Lower lobe of right lung (tissue), 2 donors: ENCODE data around the gene SYT17. TPM values are rescaled to one million over a fixed set of nuclear protein-coding genes. Genes with fewer than 3 reads are reported as not detected.

ENCODE experiments used
- ATAC-seq, 2 donors: fragments of 200-7000 bp; cut with Tn5 transposase; one replicate each; pipeline ENCODE4 v1.9.1; 2020 to 2022; ENCODE audit warnings: mild to moderate bottlenecking in 2 of 2, moderate library complexity in 2 of 2
- DNase-seq: peaks from one replicate; pipeline ENCODE4 v3.0.0-alpha.2; 2020
- H3K27ac ChIP-seq: fragments of 200-600 bp; one replicate; pipeline ENCODE4 v1.8.0; 2022
- H3K27me3 ChIP-seq: fragments of 200-600 bp; one replicate; pipeline ENCODE4 v1.8.0; 2022; ENCODE audit warnings: low read depth
- H3K36me3 ChIP-seq: fragments of 200-600 bp; one replicate; pipeline ENCODE4 v1.8.0; 2022; ENCODE audit warnings: mild to moderate bottlenecking
- H3K4me1 ChIP-seq: fragments of 200-600 bp; one replicate; pipeline ENCODE4 v1.8.0; 2022
- H3K4me3 ChIP-seq: fragments of 200-600 bp; one replicate; pipeline ENCODE4 v1.8.0; 2022; ENCODE audit warnings: mild to moderate bottlenecking
- H3K9me3 ChIP-seq: fragments of 200-600 bp; one replicate; pipeline ENCODE4 v1.8.0; 2022
- CTCF ChIP-seq: fragments of 200-600 bp; IDR thresholded peaks from one replicate; pipeline ENCODE4 v1.8.0; 2022; ENCODE audit warnings: antibody characterized with exemption, mild to moderate bottlenecking
- intact Hi-C: fragments of 100-400 bp; cut with DNase I; formaldehyde crosslinking; loops from one replicate; pipeline ENCODE4 v1.11.0; 2022
- total RNA-seq: library from RNA; stranded (reverse); fragmentation: NEBNext Ultra II Directional; extraction: Animal tissue kit (Norgen Biotek cat#: 25700); gene quantifications from one replicate; pipeline ENCODE4 v1.2.1, GENCODE V29; 2021
- donor health status: DM: no; HTN: yes; CAD: no; lungs with severe emphysema.

SYT17 gene
- total RNA-seq, 1 donor from 2014 or later: 11.8 TPM

- no peak for TF ChIP-seq CTCF
- Histone ChIP-seq H3K9me3 (peaks cover 14% of the 10 kb centered on the region), H3K36me3 (no peaks in the 10 kb centered on the region), H3K4me1 (no peaks in the 10 kb centered on the region), H3K27ac (no peak overlapping the region), H3K27me3 (no peaks in the 10 kb centered on the region), H3K4me3 (no peak overlapping the region)
- DNase-seq (no peak), ATAC-seq (peak; percentile 29 to 45)
- intact Hi-C loops: no loop called here
Measured at GRCh38 chr16:19236561-19237209, 68.6 kb downstream of the SYT17 start.

GRCh38 chr16:19238406-19238805, 70.4 kb downstream of the SYT17 start:
- intact Hi-C loops: no loop called here
- Histone ChIP-seq H3K4me3 (no peak overlapping the region), H3K9me3 (peaks cover 14% of the 10 kb centered on the region), H3K4me1 (no peaks in the 10 kb centered on the region), H3K27me3 (no peaks in the 10 kb centered on the region), H3K27ac (no peak overlapping the region), H3K36me3 (no peaks in the 10 kb centered on the region)
- DNase-seq (no peak), ATAC-seq (no peak)
- TF ChIP-seq CTCF: no peak

- TF ChIP-seq CTCF: no peak
- no peak for ATAC-seq
- H3K27me3 ChIP-seq: no peaks in the 10 kb centered on the region
- no peaks in the 10 kb centered on the region for H3K36me3 ChIP-seq
- no peak overlapping the region for H3K27ac ChIP-seq
- no peaks in the 10 kb centered on the region for H3K4me1 ChIP-seq
- no peak overlapping the region for H3K4me3 ChIP-seq
- intact Hi-C loops: no loop called here
- DNase-seq: no peak
- peaks cover 14% of the 10 kb centered on the region for H3K9me3 ChIP-seq
Measured at GRCh38 chr16:19239511-19240155, 71.6 kb downstream of the SYT17 start.

GRCh38 chr16:19240494-19240893, 72.5 kb downstream of the SYT17 start:
- Histone ChIP-seq H3K4me3 (no peak overlapping the region), H3K36me3 (no peaks in the 10 kb centered on the region), H3K27ac (no peak overlapping the region), H3K4me1 (no peaks in the 10 kb centered on the region), H3K27me3 (no peaks in the 10 kb centered on the region), H3K9me3 (peaks cover 5% of the 10 kb centered on the region)
- no peak for ATAC-seq
- intact Hi-C loops: no loop called here
- no peak for TF ChIP-seq CTCF
- no peak for DNase-seq

- H3K27ac ChIP-seq: no peak overlapping the region
- no peak for TF ChIP-seq CTCF
- H3K4me1 ChIP-seq: no peaks in the 10 kb centered on the region
- no peaks in the 10 kb centered on the region for H3K36me3 ChIP-seq
- no peak overlapping the region for H3K4me3 ChIP-seq
- intact Hi-C loops: no loop called here
- DNase-seq (no peak), ATAC-seq (peak in 1 of 2 donors; percentile 15)
- H3K9me3 ChIP-seq: no peaks in the 10 kb centered on the region
- H3K27me3 ChIP-seq: no peaks in the 10 kb centered on the region
Measured at GRCh38 chr16:19241512-19241911, 73.5 kb downstream of the SYT17 start.
